ENCODE data around the gene ZKSCAN2.

GRCh38 chr16:25289466-25289865, 31.8 kb upstream of the ZKSCAN2 start:
- TF ChIP-seq EZH2 (IDR thresholded peaks at IDR 0.05; ENCODE audit: low read length) = no peak
- TF ChIP-seq, protein P1, sequence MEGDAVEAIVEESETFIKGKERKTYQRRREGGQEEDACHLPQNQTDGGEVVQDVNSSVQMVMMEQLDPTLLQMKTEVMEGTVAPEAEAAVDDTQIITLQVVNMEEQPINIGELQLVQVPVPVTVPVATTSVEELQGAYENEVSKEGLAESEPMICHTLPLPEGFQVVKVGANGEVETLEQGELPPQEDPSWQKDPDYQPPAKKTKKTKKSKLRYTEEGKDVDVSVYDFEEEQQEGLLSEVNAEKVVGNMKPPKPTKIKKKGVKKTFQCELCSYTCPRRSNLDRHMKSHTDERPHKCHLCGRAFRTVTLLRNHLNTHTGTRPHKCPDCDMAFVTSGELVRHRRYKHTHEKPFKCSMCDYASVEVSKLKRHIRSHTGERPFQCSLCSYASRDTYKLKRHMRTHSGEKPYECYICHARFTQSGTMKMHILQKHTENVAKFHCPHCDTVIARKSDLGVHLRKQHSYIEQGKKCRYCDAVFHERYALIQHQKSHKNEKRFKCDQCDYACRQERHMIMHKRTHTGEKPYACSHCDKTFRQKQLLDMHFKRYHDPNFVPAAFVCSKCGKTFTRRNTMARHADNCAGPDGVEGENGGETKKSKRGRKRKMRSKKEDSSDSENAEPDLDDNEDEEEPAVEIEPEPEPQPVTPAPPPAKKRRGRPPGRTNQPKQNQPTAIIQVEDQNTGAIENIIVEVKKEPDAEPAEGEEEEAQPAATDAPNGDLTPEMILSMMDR (optimal IDR thresholded peaks at IDR 0.05 in 1 of 3, IDR thresholded peaks at IDR 0.05 in 1 of 3, conservative IDR thresholded peaks at IDR 0.05 in 1 of 3; ENCODE audit: extremely low read depth in 1 of 3, insufficient read depth in 2 of 3, low read length in 3 of 3) = no peak

Data from keratinocyte (primary cell).